HG03432 (cell line): Measurements from ENCODE around the gene DZIP1L.

Experiments
- ATAC-seq: cut with Tn5 transposase; IDR thresholded peaks from one replicate; pipeline ENCODE4 v1.9.1; 2021; ENCODE audit warnings: mild to moderate bottlenecking, moderate library complexity; ENCODE audit not compliant: unreplicated experiment

The DZIP1L gene

DNA sequence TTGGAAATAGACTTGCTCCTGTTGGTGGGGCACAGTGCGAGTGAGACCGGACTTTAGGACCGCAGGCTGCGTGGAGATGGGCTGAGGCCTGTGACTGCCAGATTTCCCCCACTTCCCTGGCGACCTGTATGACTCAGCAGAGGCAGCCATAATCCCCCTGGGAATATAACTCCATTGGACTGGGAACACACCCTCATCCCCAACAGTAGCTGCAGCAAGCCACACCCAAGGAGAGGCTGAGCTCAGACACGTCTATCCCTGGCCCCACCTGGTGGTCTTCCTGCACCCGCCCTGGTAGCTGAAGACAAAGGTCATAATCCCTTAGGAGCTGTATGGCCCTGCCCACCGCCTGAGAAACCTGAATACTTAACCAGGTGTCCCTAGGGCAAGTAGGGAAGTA lies 42.6 kb downstream of the DZIP1L start:
- no peak for ATAC-seq

DNA sequence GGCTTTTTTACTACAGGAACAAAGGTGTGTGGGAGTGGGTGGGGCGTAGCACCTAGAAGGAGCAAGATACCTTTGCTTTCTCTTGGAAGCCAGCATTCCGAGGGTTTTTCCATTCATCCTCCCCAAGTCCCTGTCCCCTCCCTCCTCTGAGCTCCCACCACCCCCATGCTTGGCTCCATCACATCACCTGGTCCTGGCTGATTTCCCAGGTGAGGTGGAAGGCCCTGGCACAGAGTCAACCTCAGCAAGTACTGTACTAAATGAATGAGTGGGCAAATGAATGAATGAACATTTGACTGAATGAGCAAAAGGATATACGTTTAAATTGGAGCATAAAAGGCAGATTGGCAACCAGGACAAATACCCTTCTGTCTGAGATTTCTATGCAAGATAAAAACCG lies 45.4 kb downstream of the DZIP1L start:
- ATAC-seq: no peak

DNA sequence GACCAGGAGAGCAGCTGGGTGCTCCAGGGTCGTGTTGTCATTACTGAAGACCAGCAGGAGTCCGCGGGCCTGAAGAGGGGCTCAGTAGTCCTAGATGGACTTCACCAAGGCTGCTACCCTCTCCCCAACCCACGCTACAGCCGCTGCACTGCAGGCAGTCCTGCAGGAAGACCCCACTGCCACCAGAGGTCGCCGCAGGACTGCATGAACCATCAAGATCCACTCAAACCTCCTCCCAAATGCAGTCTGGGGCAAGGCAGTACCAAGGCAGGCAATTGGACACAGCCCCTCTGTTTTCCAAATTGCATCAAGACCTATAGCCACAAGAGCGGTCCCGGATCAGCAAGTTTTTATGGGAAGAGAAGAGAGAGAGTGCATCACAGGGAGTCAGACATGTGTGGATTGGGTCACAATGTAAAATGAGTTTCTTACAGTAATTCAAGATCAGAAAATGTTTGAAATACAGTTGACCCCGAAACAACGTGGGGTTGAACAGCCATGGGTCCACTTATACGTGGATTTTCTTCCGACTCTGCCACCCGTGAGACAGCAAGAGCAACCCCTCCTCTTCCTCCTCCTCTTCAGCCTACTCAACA lies 46.7 kb downstream of the DZIP1L start:
- ATAC-seq: peak; percentile 76

- no peak for ATAC-seq
These were observed 47.4 kb downstream of the DZIP1L start for GRCh38 chr3:138068046-138068445.

DNA sequence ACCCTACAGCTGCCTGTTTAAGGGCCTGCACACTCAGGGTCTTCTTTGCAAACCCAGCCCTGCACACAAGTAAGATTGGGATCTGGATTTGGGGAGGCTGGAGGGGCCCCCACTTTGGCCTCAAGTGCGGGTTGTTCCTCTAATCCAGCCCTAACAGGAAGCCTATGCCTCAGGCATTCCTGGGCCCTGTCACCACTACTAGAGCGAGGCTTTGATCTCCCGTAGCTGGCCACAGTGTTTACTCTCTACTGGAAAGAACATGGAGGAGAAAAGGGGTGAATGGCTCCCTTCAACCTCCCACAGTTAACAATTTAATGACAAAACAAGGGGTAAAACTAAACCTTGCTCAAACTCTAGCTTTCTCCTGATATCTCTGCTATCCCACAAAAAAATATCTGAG lies 48.4 kb downstream of the DZIP1L start:
- no peak for ATAC-seq

- ATAC-seq: peak; percentile 87
These were observed 49.0 kb downstream of the DZIP1L start for GRCh38 chr3:138066383-138066782.

- peak; percentile 7 for ATAC-seq
These were observed 49.5 kb downstream of the DZIP1L start for GRCh38 chr3:138065949-138066348.

DNA sequence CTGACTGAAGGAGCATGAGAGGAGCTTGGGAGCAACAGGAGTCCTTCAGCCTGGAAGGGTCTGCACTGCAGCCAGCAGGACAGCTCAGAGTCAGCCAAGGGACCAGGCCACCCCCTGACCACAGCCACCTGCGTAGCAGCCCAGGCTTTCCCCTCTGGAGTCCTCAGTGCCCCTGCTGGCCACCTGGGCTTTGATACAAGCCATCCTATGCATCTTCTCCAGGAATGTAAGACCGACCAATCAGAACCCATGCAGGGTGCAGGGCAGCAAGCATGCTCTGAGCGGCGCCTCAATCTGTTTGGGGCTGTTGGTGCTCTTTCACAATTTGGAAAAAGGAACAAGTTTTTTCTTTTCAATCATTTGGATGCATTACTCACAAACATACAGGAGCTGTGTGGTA lies 52.0 kb downstream of the DZIP1L start:
- ATAC-seq: no peak

- no peak for ATAC-seq
These were observed 52.8 kb downstream of the DZIP1L start for GRCh38 chr3:138062626-138063025.

DNA sequence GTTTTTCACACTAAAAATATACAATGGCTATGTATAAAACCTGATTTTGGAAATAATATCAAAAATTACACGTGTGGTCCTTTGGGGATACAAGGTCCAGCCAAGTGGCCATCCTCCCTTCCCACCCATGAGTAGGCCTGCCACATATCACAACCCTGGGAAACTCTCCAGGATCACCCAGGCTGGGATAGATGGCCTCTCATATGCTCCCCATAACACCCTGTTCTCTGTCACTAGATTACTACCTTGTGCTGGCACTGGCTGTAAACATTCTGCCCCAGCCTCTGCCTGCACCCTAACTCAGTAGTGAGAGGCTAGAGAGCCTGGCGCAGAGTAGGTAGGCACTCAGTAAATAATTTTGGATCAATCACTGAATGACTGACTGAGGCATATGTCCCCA lies 53.4 kb downstream of the DZIP1L start:
- no peak for ATAC-seq

- ATAC-seq: peak; percentile 70
These were observed 54.6 kb downstream of the DZIP1L start for GRCh38 chr3:138060792-138061191.

DNA sequence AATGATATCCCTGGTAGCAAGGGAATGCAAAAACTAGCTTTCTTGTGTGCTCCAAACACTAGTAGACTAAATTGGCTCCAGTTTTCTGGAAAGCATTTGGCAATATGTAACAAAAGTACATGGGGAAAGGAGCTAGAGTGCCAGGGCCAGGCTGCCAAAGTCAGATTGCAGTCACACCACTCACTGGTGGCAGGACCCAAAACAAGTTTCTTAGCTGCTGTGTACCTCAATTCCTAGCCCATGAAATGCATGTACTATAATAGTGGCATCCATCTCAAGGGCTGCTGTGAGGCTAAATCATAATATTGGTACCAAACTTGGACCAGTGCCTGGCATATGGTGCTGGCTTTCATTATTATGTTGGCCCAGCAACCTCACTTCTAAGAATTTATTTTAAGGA lies 56.1 kb downstream of the DZIP1L start:
- no peak for ATAC-seq

DNA sequence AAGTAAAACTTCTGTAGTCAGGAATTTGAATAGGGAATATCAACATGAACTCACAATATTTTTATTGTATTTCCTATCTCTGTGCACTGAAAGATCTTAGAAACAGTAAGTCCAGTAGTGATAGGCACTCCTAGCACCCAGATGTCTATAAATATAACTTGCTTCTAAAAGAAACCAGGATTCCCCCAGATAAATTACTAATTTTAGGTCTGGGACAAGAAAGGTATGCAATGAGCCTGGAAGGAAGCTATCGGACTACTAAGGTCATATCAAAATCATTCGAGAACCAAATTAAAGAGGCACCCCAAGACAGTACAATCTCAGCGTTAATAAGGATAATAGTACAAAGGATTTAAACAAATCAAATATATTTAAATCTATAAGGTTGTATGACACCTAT lies 58.0 kb downstream of the DZIP1L start:
- no peak for ATAC-seq

GRCh38 chr3:138054057-138054456 lies 61.4 kb downstream of the DZIP1L start:
- no peak for ATAC-seq

- peak; percentile 81 for ATAC-seq
These were observed 63.2 kb downstream of the DZIP1L start for GRCh38 chr3:138051947-138052802.

- no peak for ATAC-seq
These were observed 66.1 kb downstream of the DZIP1L start for GRCh38 chr3:138049157-138049919.

- ATAC-seq: no peak
These were observed 67.7 kb downstream of the DZIP1L start for GRCh38 chr3:138047596-138048158.

DNA sequence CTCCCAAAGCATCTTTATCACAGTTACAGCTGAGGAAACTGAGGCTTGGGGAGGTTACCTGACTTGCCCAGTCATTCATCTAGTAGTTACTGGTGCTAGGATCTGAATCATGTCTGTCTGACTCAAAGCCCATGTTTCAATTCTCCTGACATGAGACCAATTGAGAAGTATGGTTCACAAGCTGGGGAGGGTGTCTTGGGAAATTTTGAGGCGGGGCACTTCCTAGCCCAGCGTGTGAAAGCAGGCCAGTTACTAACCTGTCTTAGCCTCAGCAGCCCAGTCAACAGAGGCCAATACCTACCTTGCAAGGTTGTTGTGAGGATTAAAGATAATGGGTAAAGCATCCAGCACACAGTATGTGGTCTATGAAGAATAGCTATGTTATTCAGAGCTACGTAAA lies 68.5 kb downstream of the DZIP1L start:
- peak; percentile 67 for ATAC-seq

GRCh38 chr3:138046085-138046484 lies 69.3 kb downstream of the DZIP1L start:
- no peak for ATAC-seq

DNA sequence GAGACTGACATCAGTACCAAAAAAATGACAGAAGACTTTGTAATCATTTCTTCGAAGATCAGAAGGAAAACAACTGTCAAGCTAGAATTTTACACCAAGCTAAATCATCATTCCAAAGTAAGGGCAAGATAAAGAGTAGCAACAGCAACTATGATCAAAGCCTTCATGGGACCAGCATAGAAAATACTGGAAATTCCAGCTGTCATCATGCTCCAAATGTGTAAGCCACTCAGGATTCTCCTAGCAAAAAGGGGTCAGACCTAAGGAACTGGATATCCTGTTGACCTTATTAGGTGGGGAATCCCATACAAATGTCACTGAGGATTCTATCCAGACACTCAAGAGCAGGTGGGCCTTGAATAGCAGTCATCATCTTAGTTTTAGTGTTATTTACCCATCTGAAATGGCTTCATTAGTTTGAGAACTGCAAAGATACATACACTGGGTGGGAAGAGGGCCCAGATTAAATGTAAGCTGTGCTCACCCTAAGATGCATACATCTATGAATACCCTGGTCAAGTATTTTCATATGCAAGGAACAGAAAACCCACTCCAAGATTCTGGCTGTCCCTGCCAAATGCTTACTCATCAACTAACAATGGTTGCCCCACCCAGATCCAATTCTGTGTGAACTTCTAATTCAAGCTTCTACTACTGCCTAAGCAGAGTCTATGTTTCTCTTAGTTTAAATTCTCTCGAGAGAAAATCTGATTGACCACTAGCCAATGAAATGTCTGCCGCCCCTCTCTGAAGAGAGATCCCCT lies 72.0 kb downstream of the DZIP1L start:
- no peak for ATAC-seq

- ATAC-seq: no peak
These were observed 73.4 kb downstream of the DZIP1L start for GRCh38 chr3:138042043-138042442.
